IMR-90 (cell line): Measurements from ENCODE around the gene ZNF791. TPM values are rescaled to one million over a fixed set of nuclear protein-coding genes. Genes with fewer than 3 reads are reported as not detected.

Source experiments
- ATAC-seq: fragments of 200-7000 bp; cut with Tn5 transposase; 2 replicates; pipeline ENCODE4 v1.9.1; 2020; ENCODE audit warnings: low read depth, mild to moderate bottlenecking, moderate library complexity
- BruUV-seq: library from RNA; stranded (reverse); fragments of 400-500 nt; replicated peaks from 2 replicates; lab custom pipeline; 2021; lab: Mats Ljungman, UMichigan
- CTCF ChIA-PET: fragments of 300-600 bp; formaldehyde crosslinking; extraction: SDS; loops from one replicate; lab custom pipeline; 2021; ENCODE audit warnings: antibody characterized with exemption; lab: Yijun Ruan, JAX
- POLR2A ChIA-PET: fragments of 300-600 bp; sonication (Branson Sonifier 250); formaldehyde crosslinking; loops from one replicate; lab custom pipeline; 2022; ENCODE audit warnings: antibody characterized with exemption; ENCODE audit not compliant: unreplicated experiment; lab: Charles Lee
- DNase-seq: peaks from one replicate; pipeline ENCODE4 v3.0.0; 2013
- H2AFZ ChIP-seq: replicated peaks from 2 replicates; pipeline ENCODE3; 2013; ENCODE audit warnings: low read length, mild to moderate bottlenecking; ENCODE audit not compliant: poor library complexity
- H2AK5ac ChIP-seq: 2 replicates; pipeline ENCODE4 v1.6.1; 2013; ENCODE audit warnings: low read depth, low read length, inconsistent platforms
- H2AK9ac ChIP-seq: replicated peaks from 2 replicates; pipeline ENCODE3; 2013; ENCODE audit warnings: mild to moderate bottlenecking, low read depth, low read length, moderate library complexity; ENCODE audit not compliant: poor library complexity
- H2BK120ac ChIP-seq: 2 replicates; pipeline ENCODE4 v1.6.1; 2013; ENCODE audit warnings: low read depth, low read length, inconsistent platforms
- H2BK15ac ChIP-seq: 3 replicates; pipeline ENCODE4 v1.6.1; 2013; ENCODE audit warnings: low read depth, low read length, inconsistent platforms
- H2BK20ac ChIP-seq: 2 replicates; pipeline ENCODE4 v1.6.1; 2013; ENCODE audit warnings: low read depth, mild to moderate bottlenecking, inconsistent platforms, low read length, moderate library complexity
- H2BK5ac ChIP-seq: 2 replicates; pipeline ENCODE4 v1.6.1; 2013; ENCODE audit warnings: mild to moderate bottlenecking, low read depth, low read length, inconsistent platforms; ENCODE audit not compliant: poor library complexity, severe bottlenecking
- H3K14ac ChIP-seq: replicated peaks from 2 replicates; pipeline ENCODE4 v1.6.1; 2013; ENCODE audit warnings: low read depth, low read length, inconsistent platforms
- H3K18ac ChIP-seq: 2 replicates; pipeline ENCODE4 v1.6.1; 2013; ENCODE audit warnings: low read depth, low read length, control low read depth
- H3K23ac ChIP-seq: 2 replicates; pipeline ENCODE4 v1.6.1; 2013; ENCODE audit warnings: low read depth, low read length, inconsistent platforms
- H3K27ac ChIP-seq: 2 replicates; pipeline ENCODE4 v1.5.1; 2013; ENCODE audit warnings: mild to moderate bottlenecking, control low read depth, low read length; ENCODE audit not compliant: insufficient read depth
- H3K27me3 ChIP-seq: 2 replicates; pipeline ENCODE4 v1.6.1; 2013; ENCODE audit warnings: low read length; ENCODE audit not compliant: control insufficient read depth, insufficient read depth
- H3K36me3 ChIP-seq: 2 replicates; pipeline ENCODE4 v1.6.1; 2013; ENCODE audit warnings: low read length, mixed read lengths; ENCODE audit not compliant: control insufficient read depth, insufficient read depth
- H3K4ac ChIP-seq: 2 replicates; pipeline ENCODE4 v1.6.1; 2013; ENCODE audit warnings: low read depth, low read length, inconsistent platforms
- H3K4me1 ChIP-seq: 2 replicates; pipeline ENCODE4 v1.6.1; 2013; ENCODE audit warnings: low read length, mixed read lengths; ENCODE audit not compliant: control insufficient read depth, insufficient read depth
- H3K4me2 ChIP-seq: 2 replicates; pipeline ENCODE4 v1.6.1; 2013; ENCODE audit warnings: low read depth, mild to moderate bottlenecking, control low read depth, low read length, moderate library complexity
- H3K4me3 ChIP-seq: 2 replicates; pipeline ENCODE4 v1.5.1; 2013; ENCODE audit warnings: low read depth, mild to moderate bottlenecking, control low read depth, low read length, moderate library complexity; ENCODE audit not compliant: insufficient read depth
- H3K56ac ChIP-seq: 2 replicates; pipeline ENCODE4 v1.6.1; 2013; ENCODE audit warnings: low read length, inconsistent platforms; ENCODE audit not compliant: insufficient read depth; ENCODE audit errors: extremely low read depth
- H3K79me1 ChIP-seq, 2 experiments: 2 replicates each; pipeline ENCODE4 v1.6.1; 2013; ENCODE audit warnings: low read length in 2 of 2, inconsistent platforms in 1 of 2, low read depth in 1 of 2
- H3K9ac ChIP-seq: 2 replicates; pipeline ENCODE4 v1.6.1; 2013; ENCODE audit warnings: low read depth, low read length, control low read depth
- H3K9me1 ChIP-seq: 2 replicates; pipeline ENCODE4 v1.6.1; 2013; ENCODE audit warnings: low read length, inconsistent platforms; ENCODE audit not compliant: insufficient read depth
- H3K9me3 ChIP-seq: 2 replicates; pipeline ENCODE4 v1.6.1; 2013; ENCODE audit warnings: low read length; ENCODE audit not compliant: control insufficient read depth, insufficient read depth
- H4K20me1 ChIP-seq: 2 replicates; pipeline ENCODE4 v1.6.1; 2013; ENCODE audit warnings: low read length, inconsistent platforms; ENCODE audit not compliant: insufficient read depth
- H4K5ac ChIP-seq: 2 replicates; pipeline ENCODE4 v1.6.1; 2013; ENCODE audit warnings: mild to moderate bottlenecking, low read depth, low read length, control low read depth
- H4K8ac ChIP-seq, 2 experiments: 2 replicates each; pipeline ENCODE4 v1.6.1; 2013; ENCODE audit warnings: low read depth in 2 of 2, low read length in 2 of 2, control low read depth in 1 of 2, inconsistent platforms in 1 of 2
- H4K91ac ChIP-seq: 2 replicates; pipeline ENCODE4 v1.6.1; 2013; ENCODE audit warnings: low read depth, low read length, inconsistent platforms; ENCODE audit not compliant: insufficient read depth
- CEBPB ChIP-seq: IDR thresholded peaks from 2 replicates; pipeline ENCODE4 v1.6.1; 2012; ENCODE audit warnings: low read depth, low read length, improper control_type of control experiment
- CHD1 ChIP-seq: IDR thresholded peaks from 2 replicates; pipeline ENCODE4 v1.6.1; 2012; ENCODE audit warnings: low read depth, low read length, improper control_type of control experiment
- MAZ ChIP-seq: IDR thresholded peaks from 2 replicates; pipeline ENCODE4 v1.6.1; 2012; ENCODE audit warnings: low read depth, mild to moderate bottlenecking, low read length, improper control_type of control experiment, moderate library complexity, borderline replicate concordance
- SMC3 ChIP-seq: fragments of 150-350 bp; IDR thresholded peaks from 2 replicates; pipeline ENCODE4 v1.6.1; 2016; ENCODE audit warnings: low read depth, mild to moderate bottlenecking, antibody characterized with exemption, low read length, moderate library complexity
- WGBS, 2 experiments: methylation state at CpG; one replicate each; pipeline versions ENCODE4 v1.1.5 to v1.1.7; 2013; ENCODE audit warnings: missing lambda C conversion rate in 2 of 2; ENCODE audit not compliant: insufficient read length in 1 of 2; ENCODE audit errors: extremely low coverage in 2 of 2; 5-methylcytosine and 5-hydroxymethylcytosine counted together
- dilution Hi-C: fragments of 300-500 bp; cut with HindIII; formaldehyde crosslinking; loops from one replicate; pipeline ENCODE4 v1.14.3; 2018; ENCODE audit warnings: low sequenced_read_pairs; ENCODE audit not compliant: unreplicated experiment
- in situ Hi-C: fragments of 300-500 bp; cut with MboI; formaldehyde crosslinking; loops from 3 replicates; pipeline ENCODE4 v1.14.3; 2019; ENCODE audit warnings: low sequenced_read_pairs, inconsistent platforms, mixed read lengths
- intact Hi-C: fragments of 100-400 bp; cut with micrococcal nuclease; formaldehyde crosslinking; loops from 2 replicates; pipeline ENCODE4 v1.10.0; 2022
- polyA plus RNA-seq, 3 experiments: library from polyadenylated mRNA; depleted of rRNA; stranded (reverse); fragments of >200 nt; gene quantifications; 2 replicates each; pipeline ENCODE4 v1.2.3, GENCODE V29; 2012; ENCODE audit warnings: low replicate concordance in 1 of 3
- total RNA-seq: library from RNA; depleted of rRNA; stranded (reverse); fragments of >200 nt; gene quantifications from 2 replicates; pipeline ENCODE4 v1.2.3, GENCODE V29; 2012

ZNF791 gene
- total and polyA plus RNA-seq, 2 of the 4 experiments (the other 2 are of a cell fraction) = 7.1 to 15.8 TPM

GRCh38 chr19:12667731-12668302, 57.1 kb downstream of the ZNF791 start:
- POLR2A ChIA-PET = no interaction called here
- Histone ChIP-seq H3K9ac (no peak overlapping the region), H3K36me3 (peaks cover 14% of the 10 kb centered on the region; the same call in 1 of the 2 replicates), H4K20me1 (no peaks in the 10 kb centered on the region), H2AK5ac (no peak overlapping the region), H3K9me1 (0 out of 2 replicates have a peak, but pooled peaks cover 13% of the 10 kb centered on the region), H3K27ac (no peak overlapping the region), H3K56ac (no peak overlapping the region), H3K18ac (no peak overlapping the region), H4K8ac (no peak overlapping the region), H4K91ac (no peak overlapping the region), H3K4ac (no peak overlapping the region), H2AFZ (no peak overlapping the region), H2AK9ac (no peak overlapping the region), H3K27me3 (no peaks in the 10 kb centered on the region), H2BK5ac (no peak overlapping the region), H4K5ac (no peak overlapping the region), H2BK20ac (no peak overlapping the region), H3K4me3 (no peak overlapping the region), H3K4me1 (peaks cover 15% of the 10 kb centered on the region), H3K4me2 (no peak overlapping the region; the same call in 1 of the 2 replicates), H3K79me1 (peaks cover 38 to 69% of the 10 kb centered on the region in 2 experiments), H2BK15ac (no peak overlapping the region), H3K9me3 (no peaks in the 10 kb centered on the region), H3K23ac (no peak overlapping the region), H2BK120ac (no peak overlapping the region), H3K14ac (no peak overlapping the region)
- in situ Hi-C loops (no loop called here), intact Hi-C loops (no loop called here), dilution Hi-C loops (no loop called here)
- no peak for ATAC-seq
- WGBS, 2 experiments = no CpG with 5 or more reads among the region's 4 CpGs
- CTCF ChIA-PET = no interaction called here
- no peak for DNase-seq
- TF ChIP-seq CHD1 = no peak
- no peak for TF ChIP-seq SMC3
- TF ChIP-seq MAZ = no peak
- no peak for TF ChIP-seq CEBPB
- no TSS peak for BruUV-seq
